Measurements from ENCODE around the gene AFG1L. TPM values are rescaled to one million over a fixed set of nuclear protein-coding genes. Genes with fewer than 3 reads are reported as not detected.

The AFG1L gene
- total RNA-seq, 1 donor from 2014 or later = 2.6 TPM

DNA sequence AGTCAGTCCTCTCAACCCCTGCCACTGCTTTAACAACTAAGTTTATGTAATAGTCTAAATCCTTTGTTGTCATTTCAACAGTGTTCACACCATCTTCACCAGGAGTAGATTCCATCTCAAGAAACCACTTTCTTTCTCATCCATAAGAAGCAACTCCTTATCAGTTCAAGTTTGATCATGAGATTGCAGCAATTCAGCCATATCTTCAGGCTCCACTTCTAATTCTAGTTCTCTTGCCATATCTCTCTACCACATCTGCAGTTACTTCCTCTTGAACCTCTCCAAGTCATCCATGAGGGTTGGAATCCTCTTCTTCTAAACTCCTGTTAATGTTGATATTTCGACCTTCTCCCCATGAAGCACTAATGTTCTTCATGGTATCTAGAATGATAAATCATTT, 208.0 kb downstream of the AFG1L start:
- no peak overlapping the region for H3K4me3 ChIP-seq (ENCODE audit: low read depth, low read length)
- DNase-seq (ENCODE audit: low read depth) (no peak), FAIRE-seq (no peak)
- H3K27me3 ChIP-seq (ENCODE audit: control insufficient read depth, insufficient read depth, low read length) = no peaks in the 10 kb centered on the region
- no peaks in the 10 kb centered on the region for H3K36me3 ChIP-seq (ENCODE audit: control insufficient read depth, insufficient read depth, low read length)
- TF ChIP-seq, protein P1, sequence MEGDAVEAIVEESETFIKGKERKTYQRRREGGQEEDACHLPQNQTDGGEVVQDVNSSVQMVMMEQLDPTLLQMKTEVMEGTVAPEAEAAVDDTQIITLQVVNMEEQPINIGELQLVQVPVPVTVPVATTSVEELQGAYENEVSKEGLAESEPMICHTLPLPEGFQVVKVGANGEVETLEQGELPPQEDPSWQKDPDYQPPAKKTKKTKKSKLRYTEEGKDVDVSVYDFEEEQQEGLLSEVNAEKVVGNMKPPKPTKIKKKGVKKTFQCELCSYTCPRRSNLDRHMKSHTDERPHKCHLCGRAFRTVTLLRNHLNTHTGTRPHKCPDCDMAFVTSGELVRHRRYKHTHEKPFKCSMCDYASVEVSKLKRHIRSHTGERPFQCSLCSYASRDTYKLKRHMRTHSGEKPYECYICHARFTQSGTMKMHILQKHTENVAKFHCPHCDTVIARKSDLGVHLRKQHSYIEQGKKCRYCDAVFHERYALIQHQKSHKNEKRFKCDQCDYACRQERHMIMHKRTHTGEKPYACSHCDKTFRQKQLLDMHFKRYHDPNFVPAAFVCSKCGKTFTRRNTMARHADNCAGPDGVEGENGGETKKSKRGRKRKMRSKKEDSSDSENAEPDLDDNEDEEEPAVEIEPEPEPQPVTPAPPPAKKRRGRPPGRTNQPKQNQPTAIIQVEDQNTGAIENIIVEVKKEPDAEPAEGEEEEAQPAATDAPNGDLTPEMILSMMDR (IDR thresholded peaks at IDR 0.05; ENCODE audit: insufficient read depth, low read length, severe bottlenecking) = no peak

DNA sequence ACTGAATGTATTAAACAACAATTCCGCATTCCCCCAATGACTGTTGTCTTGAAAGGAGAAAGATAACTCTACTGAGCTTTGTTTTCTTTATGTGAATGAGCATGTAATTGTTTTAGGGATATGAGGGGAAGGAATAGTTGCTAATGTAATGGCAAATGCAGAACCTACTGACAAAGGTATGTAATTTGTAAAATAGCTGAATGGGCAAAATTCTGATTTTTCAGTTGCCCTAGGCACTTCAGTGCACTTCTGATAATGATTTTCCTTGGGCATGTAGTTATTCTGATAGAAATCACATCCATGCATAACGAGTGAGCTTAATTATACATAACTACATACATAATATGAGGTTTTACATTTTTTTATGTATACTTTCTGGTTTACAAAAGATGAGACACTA, 212.5 kb downstream of the AFG1L start:
- DNase-seq (ENCODE audit: low read depth) (no peak), FAIRE-seq (no peak)
- TF ChIP-seq, protein P1 (IDR thresholded peaks at IDR 0.05; ENCODE audit: insufficient read depth, low read length, severe bottlenecking) = no peak

DNA sequence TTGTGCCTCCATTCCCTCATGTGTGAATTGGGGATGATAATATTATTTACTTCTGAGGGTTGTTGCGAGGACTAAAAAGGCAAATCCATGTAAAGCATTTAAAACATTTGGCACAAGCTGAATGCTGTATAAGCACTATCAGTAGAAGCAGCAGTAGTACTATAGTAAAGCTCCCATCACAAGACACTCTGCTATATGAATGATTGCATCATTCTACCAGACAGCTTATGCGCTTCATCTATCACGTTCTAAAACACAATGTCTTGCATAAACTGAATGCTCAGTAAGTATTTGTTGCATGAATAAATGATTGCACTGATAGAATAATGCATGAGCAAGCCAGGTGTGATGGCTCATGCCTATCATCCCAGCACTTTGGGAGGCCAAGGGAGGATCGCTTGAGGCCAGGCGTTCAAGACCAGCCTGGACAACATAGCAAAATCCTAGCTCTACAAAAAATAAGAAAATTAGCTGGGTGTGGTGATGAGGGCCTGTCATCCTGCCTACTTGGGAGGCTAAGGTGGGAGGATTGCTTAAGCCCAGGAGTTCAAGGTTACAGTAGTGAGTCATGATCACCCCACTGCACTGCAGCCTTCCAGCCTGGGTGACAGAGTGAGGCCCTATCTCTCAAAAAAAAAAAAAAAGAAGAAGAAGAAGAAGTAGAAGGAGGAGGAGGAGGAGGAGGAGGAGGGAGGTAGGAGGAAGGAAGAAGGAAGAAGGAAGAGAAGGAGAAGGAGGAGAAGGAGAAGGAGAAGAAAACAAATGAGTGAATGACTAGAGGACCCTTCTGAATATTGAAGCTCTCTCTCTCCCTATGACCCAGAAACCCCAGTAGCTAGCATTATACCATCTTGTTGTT, 215.8 kb downstream of the AFG1L start:
- FAIRE-seq (no peak), DNase-seq (ENCODE audit: low read depth) (no peak)
- Histone ChIP-seq H3K27me3 (ENCODE audit: control insufficient read depth, insufficient read depth, low read length) (no peaks in the 10 kb centered on the region), H3K36me3 (ENCODE audit: control insufficient read depth, insufficient read depth, low read length) (no peaks in the 10 kb centered on the region), H3K4me3 (ENCODE audit: low read depth, low read length) (no peak overlapping the region)
- TF ChIP-seq, protein P1 (IDR thresholded peaks at IDR 0.05; ENCODE audit: insufficient read depth, low read length, severe bottlenecking) = no peak

More for the DNA sequence above, 212.5 kb downstream of the AFG1L start:
- Histone ChIP-seq H3K27me3 (ENCODE audit: control insufficient read depth, insufficient read depth, low read length) (no peaks in the 10 kb centered on the region), H3K4me3 (ENCODE audit: low read depth, low read length) (no peak overlapping the region), H3K36me3 (ENCODE audit: control insufficient read depth, insufficient read depth, low read length) (no peaks in the 10 kb centered on the region)

DNA sequence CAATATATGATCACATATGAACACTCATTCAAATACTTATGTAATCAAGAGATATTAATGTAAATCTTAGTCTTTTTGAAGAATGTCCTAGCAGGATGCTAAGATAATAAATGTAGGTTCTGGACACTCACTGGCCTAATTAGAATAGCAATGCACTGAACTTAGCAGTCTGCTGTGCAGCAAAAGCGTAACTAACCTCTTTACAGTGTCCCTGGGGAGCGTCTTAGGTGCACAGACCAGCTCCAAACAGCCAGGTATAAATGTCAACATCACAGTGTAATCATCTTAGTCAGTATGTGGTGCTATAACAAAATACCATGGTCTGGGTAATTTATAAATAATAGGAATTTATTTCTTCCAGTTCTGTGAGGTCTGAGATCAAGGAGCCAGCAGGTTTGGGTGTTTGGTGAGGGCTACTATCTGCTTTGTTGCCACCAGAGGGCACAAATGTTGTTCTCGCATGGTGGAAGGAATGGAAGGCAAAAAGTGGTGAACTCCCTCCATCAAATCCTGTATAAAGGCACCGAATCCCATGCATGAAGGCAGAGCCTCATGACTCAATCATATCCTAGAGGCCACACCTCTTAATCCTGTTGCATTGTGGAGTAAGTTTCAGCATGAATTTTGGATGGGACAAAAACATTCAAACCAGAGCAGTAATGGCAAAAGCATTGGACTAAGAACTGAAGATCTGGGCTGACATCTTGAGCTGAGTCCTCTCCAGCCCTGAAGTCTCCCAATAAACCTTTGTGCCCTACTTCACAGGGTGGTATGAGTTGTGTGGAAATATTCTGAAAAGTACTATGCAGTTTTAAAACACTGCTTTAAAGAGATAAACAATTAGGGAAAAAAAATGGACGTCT, 224.1 kb downstream of the AFG1L start:
- Histone ChIP-seq H3K36me3 (ENCODE audit: control insufficient read depth, insufficient read depth, low read length) (no peaks in the 10 kb centered on the region), H3K4me3 (ENCODE audit: low read depth, low read length) (no peak overlapping the region), H3K27me3 (ENCODE audit: control insufficient read depth, insufficient read depth, low read length) (no peaks in the 10 kb centered on the region)
- TF ChIP-seq, protein P1 (IDR thresholded peaks at IDR 0.05; ENCODE audit: insufficient read depth, low read length, severe bottlenecking) = peak; percentile 54
- FAIRE-seq = no peak
- peak; percentile 56 for DNase-seq (ENCODE audit: low read depth)

DNA sequence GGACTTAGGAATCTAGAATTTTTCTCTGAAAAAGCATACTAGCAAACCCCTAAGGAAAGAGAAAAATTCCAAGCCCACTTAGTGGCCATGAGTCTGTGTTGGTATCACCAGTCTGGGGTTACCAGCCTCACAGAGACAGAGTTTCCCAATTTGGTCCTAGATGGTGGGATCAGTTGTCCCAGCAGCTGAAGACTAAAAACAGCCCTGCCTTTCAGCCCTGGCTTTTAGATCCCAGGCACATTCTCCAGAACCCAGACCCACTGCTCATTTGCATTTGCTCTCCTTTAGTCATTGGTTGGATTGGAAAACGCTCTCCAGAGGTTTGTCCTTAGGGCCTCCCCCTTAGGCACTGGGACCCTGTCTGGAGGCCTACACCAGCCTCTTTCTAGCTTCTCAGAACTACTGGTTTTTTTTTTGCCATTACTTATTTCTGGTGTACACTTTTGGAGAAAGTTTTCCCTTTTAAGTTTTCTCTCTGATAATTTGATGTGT, 226.8 kb downstream of the AFG1L start:
- H3K27me3 ChIP-seq (ENCODE audit: control insufficient read depth, insufficient read depth, low read length) = no peaks in the 10 kb centered on the region
- TF ChIP-seq, protein P1 (IDR thresholded peaks at IDR 0.05; ENCODE audit: insufficient read depth, low read length, severe bottlenecking) = no peak
- no peak for FAIRE-seq
- H3K36me3 ChIP-seq (ENCODE audit: control insufficient read depth, insufficient read depth, low read length) = no peaks in the 10 kb centered on the region
- H3K4me3 ChIP-seq (ENCODE audit: low read depth, low read length) = no peak overlapping the region
- no peak for DNase-seq (ENCODE audit: low read depth)
